ENCODE data around the gene TTC22. TPM values are rescaled to one million over a fixed set of nuclear protein-coding genes. Genes with fewer than 3 reads are reported as not detected.

Gene TTC22
- total RNA-seq, 1 donor: under 0.01 TPM

DNA sequence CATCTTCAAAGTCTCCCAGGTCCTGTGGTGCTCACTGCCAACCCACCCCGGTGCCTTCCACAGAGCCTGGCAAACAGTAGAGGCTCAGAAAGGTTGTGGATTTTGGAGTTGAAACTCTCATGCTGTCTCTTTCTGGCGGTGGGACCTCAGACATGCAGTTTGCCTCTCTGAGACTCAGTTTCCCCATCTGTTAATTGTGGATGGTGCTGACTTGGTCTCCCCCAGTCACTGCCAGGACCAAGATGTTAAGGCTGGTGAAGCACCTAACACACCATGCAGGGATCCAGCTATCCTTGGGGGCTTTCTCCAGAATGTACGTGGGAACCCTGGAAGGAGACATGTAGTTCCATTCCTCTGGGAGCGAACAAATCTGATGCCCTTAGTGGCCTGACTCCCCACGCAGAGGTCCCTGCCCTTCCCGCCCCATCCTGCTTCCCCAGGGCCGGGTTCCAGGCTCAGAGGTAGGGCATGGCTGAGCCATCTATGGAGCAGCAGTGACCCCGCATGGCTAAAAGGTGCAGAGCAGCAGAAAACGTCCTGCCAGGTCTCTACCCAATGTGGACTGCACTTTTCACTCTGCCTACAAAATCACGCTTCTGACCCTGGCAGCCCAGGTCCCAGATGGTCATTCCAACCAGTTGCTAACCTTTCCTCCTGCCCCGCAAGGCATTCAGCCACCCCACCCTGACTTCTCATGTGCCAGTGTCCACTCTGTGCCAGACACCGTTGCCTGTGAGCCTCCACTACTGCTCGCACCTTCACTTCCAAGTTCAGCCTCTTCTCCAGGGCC lies 9.2 kb upstream of the TTC22 start:
- peak; percentile 93 for TF ChIP-seq CTCF (IDR thresholded peaks at IDR 0.05; ENCODE audit: insufficient read depth, low read length)
- DNase-seq (ENCODE audit: low read depth): peak; percentile 62
- H3K4me3 ChIP-seq (ENCODE audit: low read depth, low read length): no peak overlapping the region

GRCh38 chr1:54809496-54810074 lies 8.5 kb upstream of the TTC22 start:
- TF ChIP-seq CTCF (IDR thresholded peaks at IDR 0.05; ENCODE audit: insufficient read depth, low read length): no peak
- H3K4me3 ChIP-seq (ENCODE audit: low read depth, low read length): no peak overlapping the region
- no peak for DNase-seq (ENCODE audit: low read depth)

- H3K4me3 ChIP-seq (ENCODE audit: low read depth, low read length): no peak overlapping the region
- TF ChIP-seq CTCF (IDR thresholded peaks at IDR 0.05; ENCODE audit: insufficient read depth, low read length): peak; percentile 10
Observed at GRCh38 chr1:54808443-54809207, 7.5 kb upstream of the TTC22 start.

DNA sequence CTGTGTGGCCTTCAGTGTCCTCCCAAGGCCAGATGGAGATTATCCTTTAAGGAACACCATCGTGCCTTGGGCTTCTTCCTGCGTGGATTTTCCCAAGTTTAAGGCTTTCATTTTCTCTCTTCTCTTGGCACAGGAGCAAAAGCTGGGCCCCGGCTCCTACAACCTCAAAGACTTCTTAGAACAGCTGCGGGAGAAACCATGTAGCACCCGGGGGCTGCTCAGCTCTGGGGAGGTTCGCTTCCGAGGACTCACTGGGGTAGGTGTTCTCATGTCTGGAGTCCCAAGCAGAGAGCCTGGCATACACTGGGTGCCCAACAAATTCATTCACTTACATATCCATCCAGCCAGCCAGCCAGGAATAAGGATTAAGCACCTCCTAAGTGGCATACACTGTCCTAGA lies 6.6 kb upstream of the TTC22 start:
- DNase-seq (ENCODE audit: low read depth): no peak
- TF ChIP-seq CTCF (IDR thresholded peaks at IDR 0.05; ENCODE audit: insufficient read depth, low read length): no peak
- no peak overlapping the region for H3K4me3 ChIP-seq (ENCODE audit: low read depth, low read length)

More at GRCh38 chr1:54808443-54809207, 7.5 kb upstream of the TTC22 start:
- no peak for DNase-seq (ENCODE audit: low read depth)

- no peak overlapping the region for H3K4me3 ChIP-seq (ENCODE audit: low read depth, low read length)
- DNase-seq (ENCODE audit: low read depth): peak; percentile 21
- TF ChIP-seq CTCF (IDR thresholded peaks at IDR 0.05; ENCODE audit: insufficient read depth, low read length): no peak
Observed at GRCh38 chr1:54806931-54807611, 5.9 kb upstream of the TTC22 start.

- no peak for DNase-seq (ENCODE audit: low read depth)
- TF ChIP-seq CTCF (IDR thresholded peaks at IDR 0.05; ENCODE audit: insufficient read depth, low read length): no peak
Observed at GRCh38 chr1:54805981-54806381, 4.9 kb upstream of the TTC22 start.

More at GRCh38 chr1:54805981-54806381, 4.9 kb upstream of the TTC22 start:
- no peak overlapping the region for H3K4me3 ChIP-seq (ENCODE audit: low read depth, low read length)
